HG02884 (cell line): Measurements from ENCODE around the gene CADM2.

Source experiments
- ATAC-seq: cut with Tn5 transposase; IDR thresholded peaks from one replicate; pipeline ENCODE4 v1.9.1; 2021; ENCODE audit warnings: mild to moderate bottlenecking, moderate library complexity; ENCODE audit not compliant: unreplicated experiment

The CADM2 gene

GRCh38 chr3:86087160-86087871, 1128.5 kb downstream of the CADM2 start:
- ATAC-seq = no peak

GRCh38 chr3:86104154-86104553, 1145.4 kb downstream of the CADM2 start:
- no peak for ATAC-seq

- ATAC-seq = no peak
Observed at GRCh38 chr3:86109434-86109833, 1150.6 kb downstream of the CADM2 start.
